HepG2 (cell line): Measurements from ENCODE around the gene TLE2. TPM values are rescaled to one million over a fixed set of nuclear protein-coding genes. Genes with fewer than 3 reads are reported as not detected.
A peak's percentile ranks its signal among the peaks of the same experiment; 100 is the strongest.

Source experiments
- ATAC-seq: fragments of 200-7000 bp; cut with Tn5 transposase; 3 replicates; pipeline ENCODE4 v1.9.1; 2020; ENCODE audit warnings: mild to moderate bottlenecking, moderate library complexity
- BruUV-seq: library from RNA; stranded (reverse); fragments of 400-500 nt; replicated peaks from 2 replicates; lab custom pipeline; 2021; lab: Mats Ljungman, UMichigan
- CTCF ChIA-PET: fragments of 300-600 bp; formaldehyde crosslinking; extraction: SDS; loops from one replicate; lab custom pipeline; 2021; ENCODE audit warnings: low total read pairs, inconsistent platforms, low intra/inter-chr PET ratio; lab: Yijun Ruan, JAX
- POLR2A ChIA-PET: fragments of 350-600 bp; sonication (Branson Sonifier 250); formaldehyde crosslinking; loops from one replicate; lab custom pipeline; 2020; ENCODE audit warnings: antibody characterized with exemption, inconsistent platforms; lab: Yijun Ruan, JAX
- DNase-seq: peaks from one replicate; pipeline ENCODE4 v3.0.0-alpha.2; 2015; ENCODE audit warnings: low spot score
- FAIRE-seq: peaks from 3 replicates; lab custom pipeline; 2011; peaks lifted over from hg19 to GRCh38; lab: Jason Lieb, UNC
- H2AFZ ChIP-seq: one replicate; pipeline ENCODE4 v1.6.1; 2011; ENCODE audit warnings: low read length, inconsistent platforms
- H3K27ac ChIP-seq: fragments of 300-600 bp; 3 replicates; pipeline ENCODE4 v1.8.0; 2011; ENCODE audit warnings: mixed run types, mild to moderate bottlenecking, mixed read lengths, low read length, inconsistent platforms; ENCODE audit not compliant: insufficient read depth; ENCODE audit errors: extremely low read length
- H3K27me3 ChIP-seq, 2 experiments: fragments of 200-600 bp in 1 of 2; 2 replicates in 1 of 2; 3 replicates in 1 of 2; pipeline versions ENCODE4 v1.6.0 to v1.8.0; 2011; ENCODE audit warnings: low read length in 2 of 2, mild to moderate bottlenecking in 2 of 2, moderate library complexity in 2 of 2, inconsistent platforms in 1 of 2; ENCODE audit not compliant: insufficient read depth in 2 of 2, control insufficient read depth in 1 of 2
- H3K36me3 ChIP-seq, 2 experiments: fragments of 200-600 bp in 1 of 2; replicated peaks in 1 of 2; 2 replicates in 1 of 2; 3 replicates in 1 of 2; pipeline versions ENCODE4 v1.5.1 to v1.8.0; 2011; ENCODE audit warnings: low read length in 2 of 2, inconsistent platforms in 1 of 2; ENCODE audit not compliant: insufficient read depth in 2 of 2, control insufficient read depth in 1 of 2
- H3K4me1 ChIP-seq: 2 replicates; pipeline ENCODE4 v1.5.1; 2012; ENCODE audit warnings: low read length, inconsistent platforms; ENCODE audit not compliant: insufficient read depth
- H3K4me2 ChIP-seq: 2 replicates; pipeline ENCODE4 v1.6.0; 2011; ENCODE audit warnings: low read depth, low read length, inconsistent platforms
- H3K4me3 ChIP-seq, 3 experiments: fragments of 200-600 bp in 1 of 3; sonication (generic), shearing (Covaris generic) in 1 of 3; replicated peaks in 1 of 3; 2 replicates each; pipeline ENCODE4 v1.5.1; 2011 to 2016; ENCODE audit warnings: low read length in 3 of 3, inconsistent platforms in 2 of 3, low read depth in 2 of 3, mild to moderate bottlenecking in 2 of 3, control low read depth in 1 of 3, mixed read lengths in 1 of 3; ENCODE audit not compliant: insufficient read depth in 1 of 3
- H3K79me2 ChIP-seq: one replicate; pipeline ENCODE4 v1.6.1; 2011; ENCODE audit warnings: low read length, inconsistent platforms; ENCODE audit not compliant: insufficient read depth
- H3K9ac ChIP-seq: 2 replicates; pipeline ENCODE4 v1.6.0; 2011; ENCODE audit warnings: mild to moderate bottlenecking, low read depth, low read length, inconsistent platforms; ENCODE audit not compliant: insufficient read depth
- H3K9me3 ChIP-seq: 2 replicates; pipeline ENCODE4 v1.5.1; 2012; ENCODE audit warnings: mild to moderate bottlenecking, low read length
- H4K20me1 ChIP-seq: 2 replicates; pipeline ENCODE4 v1.6.0; 2011; ENCODE audit warnings: inconsistent platforms, mild to moderate bottlenecking, low read length, moderate library complexity; ENCODE audit not compliant: insufficient read depth
- HNRNPK ChIP-seq: fragments of 200-400 bp; formaldehyde crosslinking; IDR thresholded peaks from 2 replicates; pipeline ENCODE4 v1.6.1; 2018; ENCODE audit warnings: low read length, low read depth, moderate library complexity, mild to moderate bottlenecking; ENCODE audit not compliant: poor library complexity, severe bottlenecking
- KDM3A ChIP-seq: IDR thresholded peaks from 2 replicates; pipeline ENCODE4 v1.6.1; 2018; ENCODE audit warnings: low read depth, missing compliant biosample characterization
- MTERF4 ChIP-seq: sonication (generic); formaldehyde crosslinking; IDR thresholded peaks from 2 replicates; pipeline ENCODE4 v1.8.0; 2023; ENCODE audit warnings: mild to moderate bottlenecking, missing genetic modification reagents
- PCBP1 ChIP-seq: fragments of 200-400 bp; formaldehyde crosslinking; IDR thresholded peaks from 2 replicates; pipeline ENCODE4 v1.6.1; 2017; ENCODE audit warnings: mild to moderate bottlenecking, low read depth, low read length, borderline replicate concordance
- PCBP2 ChIP-seq: fragments of 200-400 bp; formaldehyde crosslinking; optimal IDR thresholded peaks from 2 replicates; pipeline ENCODE3; 2018; ENCODE audit warnings: low read length, low read depth; ENCODE audit not compliant: poor library complexity, severe bottlenecking
- ZNF138 ChIP-seq: sonication (generic); formaldehyde crosslinking; IDR thresholded peaks from 2 replicates; pipeline ENCODE4 v1.5.0; 2020; ENCODE audit warnings: mild to moderate bottlenecking, low read depth, missing genetic modification reagents
- ZNF263 ChIP-seq: sonication (generic); formaldehyde crosslinking; IDR thresholded peaks from 2 replicates; pipeline ENCODE4 v1.4.0; 2020; ENCODE audit warnings: missing genetic modification reagents
- ZNF724P ChIP-seq: sonication (generic); formaldehyde crosslinking; IDR thresholded peaks from 2 replicates; pipeline ENCODE4 v1.8.0; 2022; ENCODE audit warnings: missing genetic modification reagents, borderline replicate concordance
- WGBS: methylation state at CpG from one replicate; pipeline ENCODE4 v1.1.6; 2017; ENCODE audit warnings: low lambda C conversion rate; 5-methylcytosine and 5-hydroxymethylcytosine counted together
- in situ Hi-C: cut with HindIII; loops from 2 replicates; pipeline ENCODE4 v1.10.0; 2017; ENCODE audit warnings: low pct_unique_long_range_greater_than_20kb; ENCODE audit not compliant: extremely low pct_ligation_motif_present
- intact Hi-C: fragments of 100-400 bp; cut with micrococcal nuclease; formaldehyde crosslinking; loops from one replicate; pipeline ENCODE4 v1.10.0; 2022; ENCODE audit not compliant: unreplicated experiment
- polyA plus RNA-seq, 8 experiments: library from polyadenylated mRNA; depleted of rRNA in 3 of 8; stranded (reverse) in 7 of 8; unstranded in 1 of 8; fragments of >200 nt; fragmentation: Illumina TruSeq in 4 of 8; extraction: Trizol in 4 of 8; gene quantifications; 2 replicates each; pipeline versions ENCODE4 v1.2.1 to v1.2.3, GENCODE V29; 2011 to 2016; ENCODE audit warnings: low read depth in 4 of 8, missing spikeins in 1 of 8, mixed read lengths in 1 of 8; ENCODE audit not compliant: insufficient read depth in 1 of 8
- total RNA-seq, 5 experiments: library from RNA; depleted of rRNA; stranded (reverse); fragments of >200 nt; fragmentation: Illumina TruSeq; extraction: Trizol; gene quantifications; 2 replicates each; pipeline ENCODE4 v1.2.3, GENCODE V29; 2016; ENCODE audit warnings: low read depth in 1 of 5

Gene TLE2
- total and polyA plus RNA-seq, 2 of the 13 experiments (the other 11 are each of a cell fraction or from before 2014, with no cell fraction given): 0.07 to 0.81 TPM

GRCh38 chr19:3046698-3047495, 17.8 kb upstream of the TLE2 start:
- no peak for DNase-seq
- Histone ChIP-seq H3K9ac (no peak overlapping the region), H3K79me2 (no peaks in the 10 kb centered on the region), H3K9me3 (no peaks in the 10 kb centered on the region), H2AFZ (no peak overlapping the region), H3K4me3 (peak overlapping the region; percentile 37 to 61 (median 44); a peak in 5 of 6 replicates), H3K4me2 (peak overlapping the region; percentile 86; the same call in 1 of the 2 replicates), H3K36me3 (no peaks in the 10 kb centered on the region), H3K27ac (no peak overlapping the region), H4K20me1 (no peaks in the 10 kb centered on the region), H3K27me3 (peaks cover 0 to 4% of the 10 kb centered on the region in 2 experiments; a peak in 3 of 5 replicates), H3K4me1 (peaks cover 15% of the 10 kb centered on the region)
- intact Hi-C loops (no loop called here), in situ Hi-C loops (no loop called here)
- WGBS: 8% methylated on average over 32 of the region's 47 CpGs
- no TSS peak for BruUV-seq
- TF ChIP-seq HNRNPK (peak; percentile 60), KDM3A (no peak), MTERF4 (CRISPR knock-in tag) (no peak), PCBP1 (0 out of 2 replicates have a peak, but pooled peaks have one; percentile 71), PCBP2 (peak; percentile 28), ZNF263 (CRISPR knock-in tag) (peak; percentile 56; the same call in 1 of the 2 replicates), ZNF724P (CRISPR knock-in tag) (no peak), ZNF138 (no peak)
- no peak for FAIRE-seq
- ATAC-seq: no peak
- ChIA-PET CTCF (no interaction called here), POLR2A (interaction anchor here (1.3 kb wide), 1 partner anchor 16 kb away, joined by 3 read pairs; no protein-coding TSS in a partner anchor)
